Neural cell (in vitro differentiated cells): ENCODE results near the gene ITGAX. TPM values are rescaled to one million over a fixed set of nuclear protein-coding genes. Genes with fewer than 3 reads are reported as not detected.

Source experiments
- H2AFZ ChIP-seq: fragments of 200-600, 300-800 bp; sonication (generic), shearing (Covaris generic); 2 replicates; pipeline ENCODE4 v1.6.0; 2014; ENCODE audit warnings: low read depth, mild to moderate bottlenecking, antibody characterized with exemption, low read length, moderate library complexity
- H3F3A ChIP-seq: fragments of 200-600 bp; shearing (Covaris generic); 2 replicates; pipeline ENCODE4 v1.6.1; 2016; ENCODE audit warnings: mild to moderate bottlenecking, moderate library complexity, mixed read lengths, antibody characterized with exemption, low read length; ENCODE audit not compliant: insufficient read depth, poor library complexity, severe bottlenecking
- H3K27ac ChIP-seq: fragments of 200-600, 300-800 bp; sonication (generic), shearing (Covaris generic); 2 replicates; pipeline ENCODE4 v1.5.1; 2014; ENCODE audit warnings: mild to moderate bottlenecking, low read length, moderate library complexity
- H3K27me3 ChIP-seq: fragments of 300-800, 200-600 bp; sonication (generic), shearing (Covaris generic); 2 replicates; pipeline ENCODE4 v1.6.0; 2014; ENCODE audit warnings: mild to moderate bottlenecking, low read depth, low read length, moderate library complexity; ENCODE audit not compliant: insufficient read depth
- H3K36me3 ChIP-seq: fragments of 300-800, 200-600 bp; sonication (generic), shearing (Covaris generic); 2 replicates; pipeline ENCODE4 v1.5.1; 2014; ENCODE audit warnings: mild to moderate bottlenecking, antibody characterized with exemption, low read length, moderate library complexity; ENCODE audit not compliant: insufficient read depth
- H3K4me2 ChIP-seq: fragments of 300-800, 200-600 bp; sonication (generic), shearing (Covaris generic); 2 replicates; pipeline ENCODE4 v1.6.0; 2014; ENCODE audit warnings: mild to moderate bottlenecking, low read length
- H3K4me3 ChIP-seq: fragments of 300-800, 200-600 bp; sonication (generic), shearing (Covaris generic); 2 replicates; pipeline ENCODE4 v1.5.1; 2014; ENCODE audit warnings: mild to moderate bottlenecking, low read length, moderate library complexity
- H3K79me2 ChIP-seq: fragments of 200-600 bp; shearing (Covaris generic); replicated peaks from 2 replicates; pipeline ENCODE4 v1.6.0; 2014; ENCODE audit warnings: mild to moderate bottlenecking, low read length, moderate library complexity; ENCODE audit not compliant: insufficient read depth
- H3K9ac ChIP-seq: fragments of 300-800, 200-600 bp; sonication (generic), shearing (Covaris generic); 2 replicates; pipeline ENCODE4 v1.6.1; 2016; ENCODE audit warnings: mild to moderate bottlenecking, low read length, mixed read lengths
- H3K9me2 ChIP-seq: fragments of 200-600 bp; shearing (Covaris generic); 2 replicates; pipeline ENCODE4 v1.6.1; 2016; ENCODE audit warnings: mild to moderate bottlenecking, low read length, mixed read lengths; ENCODE audit not compliant: insufficient read depth
- H3K9me3 ChIP-seq: fragments of 200-600, 300-800 bp; sonication (generic), shearing (Covaris generic); 2 replicates; pipeline ENCODE4 v1.6.1; 2016; ENCODE audit warnings: mild to moderate bottlenecking, mixed run types, low read length, moderate library complexity, mixed read lengths
- H4K20me1 ChIP-seq: fragments of 200-600 bp; shearing (Covaris generic); 2 replicates; pipeline ENCODE4 v1.6.1; 2016; ENCODE audit warnings: mild to moderate bottlenecking, mixed run types; ENCODE audit not compliant: insufficient read depth
- CTCF ChIP-seq: fragments of 450-650 bp; IDR thresholded peaks from 2 replicates; pipeline ENCODE4 v1.5.1; 2014; ENCODE audit warnings: antibody characterized with exemption, mild to moderate bottlenecking, moderate library complexity; ENCODE audit not compliant: poor library complexity, severe bottlenecking
- EP300 ChIP-seq: fragments of 450-650 bp; conservative IDR thresholded peaks from 2 replicates; pipeline ENCODE4 v1.6.1; 2014; ENCODE audit warnings: antibody characterized with exemption, mild to moderate bottlenecking, moderate library complexity; ENCODE audit not compliant: poor library complexity, severe bottlenecking
- EZH2 ChIP-seq: fragments of 200-600, 300-800 bp; shearing (Covaris generic), sonication (generic); IDR thresholded peaks from 2 replicates; pipeline ENCODE4 v1.6.1; 2014; ENCODE audit warnings: antibody characterized with exemption, low read length, borderline replicate concordance, mild to moderate bottlenecking; ENCODE audit not compliant: insufficient read depth, poor library complexity, severe bottlenecking
- MXI1 ChIP-seq: fragments of 450-650 bp; conservative IDR thresholded peaks from 2 replicates; pipeline ENCODE4 v1.6.1; 2014; ENCODE audit warnings: antibody characterized with exemption, mild to moderate bottlenecking; ENCODE audit not compliant: poor library complexity, severe bottlenecking
- POLR2AphosphoS5 ChIP-seq: IDR thresholded peaks from 2 replicates; pipeline ENCODE4 v1.6.1; 2012
- RAD21 ChIP-seq: fragments of 450-650 bp; conservative IDR thresholded peaks from 2 replicates; pipeline ENCODE4 v1.6.1; 2014; ENCODE audit warnings: antibody characterized with exemption, mild to moderate bottlenecking, moderate library complexity
- REST ChIP-seq: IDR thresholded peaks from 2 replicates; pipeline ENCODE4 v1.6.1; 2012; ENCODE audit warnings: borderline replicate concordance
- SMC3 ChIP-seq: fragments of 450-650 bp; conservative IDR thresholded peaks from 2 replicates; pipeline ENCODE4 v1.6.1; 2014; ENCODE audit warnings: antibody characterized with exemption, mild to moderate bottlenecking, moderate library complexity; ENCODE audit not compliant: poor library complexity
- TAF1 ChIP-seq: IDR thresholded peaks from 2 replicates; pipeline ENCODE4 v1.6.1; 2012; ENCODE audit warnings: low read depth
- polyA plus RNA-seq: library from polyadenylated mRNA; depleted of rRNA; stranded (reverse); fragments of >200 nt; gene quantifications from 2 replicates; pipeline ENCODE4 v1.2.3, GENCODE V29; 2014

Gene ITGAX
- polyA plus RNA-seq, 1 donor from 2014 or later: not detected

- H3K9ac ChIP-seq: no peak overlapping the region
- no peaks in the 10 kb centered on the region for H4K20me1 ChIP-seq
- no peaks in the 10 kb centered on the region for H3K79me2 ChIP-seq
- H3K4me3 ChIP-seq: no peak overlapping the region
- H3K27ac ChIP-seq: no peak overlapping the region
- H3K9me2 ChIP-seq: no peaks in the 10 kb centered on the region
- no peaks in the 10 kb centered on the region for H3K36me3 ChIP-seq
- no peaks in the 10 kb centered on the region for H3F3A ChIP-seq
- no peaks in the 10 kb centered on the region for H3K9me3 ChIP-seq
- TF ChIP-seq TAF1: no peak
- TF ChIP-seq RAD21: no peak
- TF ChIP-seq CTCF: no peak
- no peak for TF ChIP-seq EP300
- no peak for TF ChIP-seq REST
- TF ChIP-seq SMC3: no peak
- TF ChIP-seq EZH2: no peak
- TF ChIP-seq POLR2AphosphoS5: no peak
- no peak for TF ChIP-seq MXI1
- H3K27me3 ChIP-seq: no peaks in the 10 kb centered on the region
- H3K4me2 ChIP-seq: no peak overlapping the region
- H2AFZ ChIP-seq: no peak overlapping the region
Observed at GRCh38 chr16:31421587-31421986, 66.6 kb downstream of the ITGAX start.

- Histone ChIP-seq H3K9me2 (no peaks in the 10 kb centered on the region), H3K79me2 (no peaks in the 10 kb centered on the region), H3K9me3 (no peaks in the 10 kb centered on the region), H3K27ac (no peak overlapping the region), H3K4me3 (no peak overlapping the region), H3K27me3 (no peaks in the 10 kb centered on the region), H3K36me3 (no peaks in the 10 kb centered on the region), H4K20me1 (no peaks in the 10 kb centered on the region), H3K4me2 (no peak overlapping the region), H3F3A (no peaks in the 10 kb centered on the region), H2AFZ (no peak overlapping the region), H3K9ac (no peak overlapping the region)
- no peak for TF ChIP-seq EP300
- TF ChIP-seq TAF1: no peak
- no peak for TF ChIP-seq POLR2AphosphoS5
- no peak for TF ChIP-seq MXI1
- TF ChIP-seq CTCF: no peak
- no peak for TF ChIP-seq REST
- TF ChIP-seq EZH2: no peak
- no peak for TF ChIP-seq RAD21
- no peak for TF ChIP-seq SMC3
Observed at GRCh38 chr16:31423241-31423640, 68.3 kb downstream of the ITGAX start.
